SKM-1 (cell line): ENCODE results near the gene KIAA1755.
"Not testable (repeated sequence)": the region's sequence is repeated elsewhere in the genome, so short reads cannot be mapped to it uniquely, and the experiment has no call there.

Experiments used
- DNase-seq: peaks from one replicate; lab custom pipeline; 2025; ENCODE audit not compliant: unreplicated experiment; lab: John Stamatoyannopoulos, UW

The KIAA1755 gene

DNA sequence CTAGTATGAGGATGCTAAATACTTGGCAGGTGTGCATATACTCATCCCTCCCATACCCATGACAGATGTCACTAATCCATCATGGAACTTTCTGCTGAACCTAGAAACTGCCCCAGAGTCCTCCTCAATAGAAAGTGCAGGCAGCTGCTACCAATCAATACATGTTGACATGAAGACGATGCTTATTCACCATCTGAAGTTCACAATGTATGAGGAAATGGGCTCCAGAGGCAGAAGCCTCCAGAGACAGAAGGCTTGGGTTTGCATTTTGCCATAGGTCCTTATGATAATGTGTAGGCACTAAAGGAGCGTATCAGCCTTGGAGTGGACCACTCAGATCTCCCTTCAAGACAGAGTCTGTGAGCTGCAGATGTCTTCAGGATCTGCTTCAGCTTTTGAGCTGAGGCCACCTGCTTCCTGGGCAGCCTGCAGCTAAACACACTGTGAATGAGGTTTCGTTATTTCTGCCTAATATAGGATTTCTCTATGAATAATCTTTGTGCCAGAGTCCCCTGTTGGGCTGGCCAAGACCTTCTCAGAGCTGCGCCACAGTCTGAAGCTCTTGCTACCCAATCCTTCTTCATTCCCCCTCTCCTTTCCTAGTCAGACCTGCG is 7.5 kb upstream of the KIAA1755 start:
- no peak for DNase-seq

DNA sequence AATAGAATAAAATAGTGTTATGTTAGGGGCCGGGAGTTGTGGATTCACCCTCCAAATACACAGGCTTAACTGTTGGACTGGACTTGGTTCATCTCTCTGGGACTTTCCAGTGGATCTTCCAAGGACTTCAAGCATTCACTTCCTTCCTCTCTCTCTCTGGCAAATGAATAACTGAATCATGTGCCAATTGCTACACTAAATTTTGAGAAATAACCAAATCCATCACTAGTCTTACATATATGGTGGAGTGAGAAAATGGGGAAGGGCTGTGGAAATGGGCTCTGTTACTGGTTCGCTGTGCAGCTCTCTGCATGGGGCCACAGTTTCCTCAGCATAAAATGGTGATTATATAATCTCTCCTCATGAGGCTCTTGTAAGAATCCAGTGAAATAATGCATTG is 6.8 kb upstream of the KIAA1755 start:
- DNase-seq = no peak

DNA sequence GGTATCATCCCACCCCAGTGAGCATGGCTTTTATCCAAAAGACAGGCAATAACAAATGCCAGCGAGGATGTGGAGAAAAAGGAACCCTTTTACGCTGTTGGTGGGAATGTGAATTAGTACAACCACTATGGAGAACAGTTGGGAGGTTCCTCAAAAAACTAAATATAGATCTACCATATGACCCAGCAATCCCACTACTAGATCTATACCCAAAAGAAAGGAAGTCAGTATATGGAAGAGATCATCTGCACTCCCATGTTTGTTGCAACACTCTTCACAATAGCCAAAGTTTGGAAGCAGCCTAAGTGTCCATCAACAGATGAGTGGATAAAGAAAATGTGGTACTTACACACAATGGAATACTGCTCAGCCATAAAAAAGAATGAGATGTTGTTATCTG is 5.9 kb upstream of the KIAA1755 start:
- DNase-seq = no peak

DNA sequence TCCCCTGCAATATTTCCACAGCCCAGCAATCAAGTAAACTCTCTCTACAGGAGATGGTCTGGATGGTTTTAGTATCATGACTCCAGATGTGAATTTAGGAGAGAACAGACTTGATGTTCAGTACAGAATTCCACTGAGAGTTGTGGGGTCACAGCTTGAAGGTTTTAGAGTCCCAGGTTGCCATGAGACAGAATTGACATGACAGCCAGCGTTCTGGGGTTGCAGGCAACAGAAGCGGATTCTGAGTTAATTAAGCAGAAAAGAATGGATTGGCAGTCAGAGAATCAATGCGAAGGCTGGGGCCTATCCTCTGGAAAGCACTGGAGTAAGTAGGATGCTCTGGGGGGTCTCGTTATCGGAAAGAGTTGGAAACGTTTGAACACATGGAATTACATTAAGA is 2.4 kb upstream of the KIAA1755 start:
- no peak for DNase-seq

DNA sequence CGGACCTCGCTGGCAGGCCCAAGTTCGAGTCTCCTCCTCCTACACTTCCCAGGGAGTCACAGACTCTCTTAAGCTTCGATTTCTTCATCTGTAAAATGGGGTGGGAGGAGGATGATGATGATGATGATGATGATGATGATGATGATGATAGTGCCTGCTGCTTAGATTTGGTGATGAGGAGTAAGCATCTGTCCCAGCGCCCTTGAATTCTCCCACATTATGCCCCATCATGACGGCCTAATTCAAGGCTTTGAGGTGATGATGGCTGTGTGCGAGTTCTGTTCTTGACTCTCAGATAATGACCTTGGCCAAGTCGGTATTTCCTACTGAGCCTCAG is 487 bp upstream of the KIAA1755 start:
- no peak for DNase-seq

DNA sequence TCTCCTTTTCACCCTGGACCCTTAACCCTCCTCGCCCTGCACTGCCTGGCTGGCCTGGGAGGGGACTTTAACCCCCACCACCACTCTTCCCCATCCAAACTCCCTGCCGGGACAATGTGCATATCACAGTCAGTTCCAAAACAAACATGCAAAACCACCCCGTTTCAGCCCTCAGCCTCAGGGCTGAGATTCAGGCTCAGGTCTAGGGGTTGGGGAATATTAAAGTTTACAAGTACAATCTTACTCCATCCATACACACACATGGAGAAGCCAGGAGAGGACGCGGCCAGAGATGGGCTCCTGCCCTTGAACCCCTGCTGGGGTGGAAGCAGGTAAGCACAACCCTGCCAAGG is 534 bp downstream of the KIAA1755 start:
- no peak for DNase-seq

- no peak for DNase-seq
Observed at GRCh38 chr20:38258545-38259215, 1.9 kb downstream of the KIAA1755 start.

- no peak for DNase-seq
Observed at GRCh38 chr20:38256966-38257365, 3.6 kb downstream of the KIAA1755 start.

- DNase-seq = no peak
Observed at GRCh38 chr20:38256021-38256420, 4.5 kb downstream of the KIAA1755 start.

GRCh38 chr20:38255393-38255792 is 5.1 kb downstream of the KIAA1755 start:
- DNase-seq = no peak

DNA sequence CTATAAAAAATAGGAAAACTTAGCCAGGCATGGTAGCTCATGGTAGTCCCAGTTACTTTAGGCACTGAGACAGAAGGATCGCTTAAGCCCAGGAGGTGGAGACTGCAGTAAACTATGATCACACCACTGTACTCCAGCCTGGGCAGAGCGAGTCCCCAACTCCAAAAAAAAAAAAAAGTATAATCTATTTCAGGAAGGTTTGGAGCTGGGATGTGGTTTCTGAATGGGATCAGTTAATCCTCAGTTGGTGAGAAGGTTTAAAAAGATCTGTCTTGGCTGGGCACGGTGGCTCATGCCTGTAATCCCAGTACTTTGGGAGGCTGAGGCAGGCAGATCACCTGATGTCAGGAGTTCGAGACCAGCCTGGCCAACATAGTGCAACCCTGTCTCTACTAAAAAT is 5.9 kb downstream of the KIAA1755 start:
- not testable (repeated sequence) for DNase-seq

- no peak for DNase-seq
Observed at GRCh38 chr20:38253571-38253970, 7.0 kb downstream of the KIAA1755 start.

- no peak for DNase-seq
Observed at GRCh38 chr20:38252292-38253288, 7.9 kb downstream of the KIAA1755 start.

DNA sequence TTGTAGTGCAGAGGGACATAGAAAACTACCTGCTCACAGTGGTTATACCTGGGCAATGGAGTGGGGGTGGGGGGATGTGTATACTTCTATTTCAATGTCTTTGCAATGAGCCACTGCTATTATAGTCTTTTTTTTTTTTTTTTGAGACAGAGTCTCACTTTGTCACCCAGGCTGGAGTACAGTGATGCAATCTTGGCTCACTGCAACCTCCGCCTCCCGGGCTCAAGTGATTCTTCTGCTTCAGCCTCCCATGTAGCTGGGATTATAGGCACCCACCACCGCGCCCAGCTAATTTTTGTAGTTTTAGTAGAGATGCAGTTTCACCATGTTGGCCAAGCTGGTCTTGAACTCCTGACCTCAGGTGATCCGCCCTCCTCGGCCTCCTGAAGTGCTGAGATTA is 9.1 kb downstream of the KIAA1755 start:
- not testable (repeated sequence) for DNase-seq

GRCh38 chr20:38250609-38251008 is 9.9 kb downstream of the KIAA1755 start:
- no peak for DNase-seq

- DNase-seq = no peak
Observed at GRCh38 chr20:38249536-38250310, 10.8 kb downstream of the KIAA1755 start.

- no peak for DNase-seq
Observed at GRCh38 chr20:38248133-38248532, 12.4 kb downstream of the KIAA1755 start.

DNA sequence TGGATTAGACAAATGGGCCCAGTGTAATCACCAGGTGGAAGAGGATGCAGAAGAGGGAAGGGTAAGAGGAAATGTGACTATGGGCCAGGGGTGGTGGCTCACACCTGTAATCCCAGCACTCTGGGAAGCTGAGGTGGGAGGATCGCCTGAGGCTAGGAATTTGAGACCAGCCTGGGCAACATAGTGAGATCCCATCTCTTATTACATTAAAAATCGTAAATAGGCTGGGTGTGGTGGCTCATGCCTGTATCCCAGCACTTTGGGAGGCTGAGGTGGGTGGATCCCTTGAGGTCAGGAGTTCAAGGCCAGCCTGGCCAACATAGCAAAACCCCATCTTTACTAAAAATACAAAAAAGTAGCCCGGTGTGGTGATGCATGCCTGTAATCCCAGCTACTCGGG is 12.8 kb downstream of the KIAA1755 start:
- DNase-seq = not testable (repeated sequence)

GRCh38 chr20:38247166-38247509 is 13.4 kb downstream of the KIAA1755 start:
- DNase-seq = no peak

- no peak for DNase-seq
Observed at GRCh38 chr20:38246357-38247165, 14.0 kb downstream of the KIAA1755 start.

- no peak for DNase-seq
Observed at GRCh38 chr20:38245753-38246152, 14.8 kb downstream of the KIAA1755 start.
